GM19043 (cell line): Measurements from ENCODE around the gene SOD3.

Source experiments
- ATAC-seq: cut with Tn5 transposase; IDR thresholded peaks from one replicate; pipeline ENCODE4 v1.9.1; 2021; ENCODE audit warnings: low read depth; ENCODE audit not compliant: unreplicated experiment

SOD3 gene

DNA sequence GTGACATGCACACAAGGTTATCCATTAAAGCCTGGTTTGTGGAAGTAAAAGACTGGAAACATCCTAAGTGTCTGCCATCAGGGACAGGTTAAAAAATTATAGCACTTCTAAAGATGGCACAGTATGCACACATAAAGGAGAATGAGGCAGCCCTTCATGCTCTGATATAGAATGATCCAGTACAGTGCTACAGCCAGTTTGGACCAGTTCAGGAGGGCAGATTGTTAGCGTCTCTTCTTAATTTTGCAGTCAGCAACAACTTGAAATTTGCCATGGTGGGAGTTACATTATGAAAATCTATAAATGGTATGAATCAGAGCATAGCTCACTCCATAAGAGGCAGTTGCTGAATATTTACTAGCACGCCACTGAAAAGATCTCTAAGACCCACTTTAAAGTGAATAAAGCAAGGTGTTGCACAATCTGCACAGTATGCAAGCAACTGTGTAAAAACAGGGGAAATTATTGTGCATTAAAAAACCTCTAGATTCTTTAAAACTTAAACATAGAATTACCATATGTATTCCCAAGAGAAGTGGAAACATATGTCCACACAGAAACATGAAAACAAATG is 20.3 kb upstream of the SOD3 start:
- ATAC-seq: no peak

DNA sequence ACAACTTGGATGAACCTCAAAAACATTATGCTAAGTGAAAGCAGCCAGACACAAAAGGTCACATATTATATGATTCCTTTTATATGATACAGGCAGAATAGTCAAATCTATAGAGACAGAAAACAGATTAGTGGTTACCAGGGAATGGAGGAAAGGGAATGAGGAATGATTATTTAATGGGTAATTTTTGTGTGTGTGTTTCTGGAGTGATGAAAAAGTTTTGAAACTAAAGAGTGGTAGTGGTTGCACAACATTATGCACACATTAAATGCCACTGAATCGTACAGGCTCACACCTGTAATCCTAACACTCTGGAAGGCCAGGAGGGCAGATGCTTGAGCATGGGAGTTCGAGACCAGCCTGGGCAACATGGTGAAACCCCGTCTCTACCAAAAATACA is 19.6 kb upstream of the SOD3 start:
- no peak for ATAC-seq

- ATAC-seq: no peak
Measured at GRCh38 chr4:24777536-24778463, 17.6 kb upstream of the SOD3 start.

- ATAC-seq: no peak
Measured at GRCh38 chr4:24778464-24779225, 16.7 kb upstream of the SOD3 start.

DNA sequence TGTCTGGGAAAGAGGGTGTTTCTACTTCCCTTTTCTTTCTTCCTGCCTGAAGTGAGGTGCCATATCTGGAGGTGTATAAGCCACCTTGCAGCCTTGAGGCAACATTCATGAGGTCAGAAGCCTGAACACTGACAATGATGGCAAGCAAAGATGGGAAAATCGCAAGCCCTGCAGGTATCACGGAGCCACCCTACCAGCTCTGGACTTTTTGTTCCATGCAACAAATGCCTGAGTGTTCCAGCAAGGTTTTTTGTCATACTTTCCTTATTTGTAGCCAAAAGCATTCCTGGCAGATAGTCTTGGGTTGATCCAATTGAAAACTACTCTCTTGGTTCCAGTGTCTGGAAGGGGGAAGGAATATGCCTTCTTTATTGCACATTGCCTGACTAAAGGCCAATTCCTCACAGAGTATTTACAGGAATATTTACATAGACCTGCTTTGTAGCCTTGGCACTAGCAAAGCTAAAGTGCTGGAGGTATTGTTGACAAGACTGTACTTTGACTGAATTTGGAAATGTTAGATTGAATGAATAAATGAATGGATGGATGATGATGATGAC is 14.4 kb upstream of the SOD3 start:
- no peak for ATAC-seq

- no peak for ATAC-seq
Measured at GRCh38 chr4:24781999-24782745, 13.2 kb upstream of the SOD3 start.

DNA sequence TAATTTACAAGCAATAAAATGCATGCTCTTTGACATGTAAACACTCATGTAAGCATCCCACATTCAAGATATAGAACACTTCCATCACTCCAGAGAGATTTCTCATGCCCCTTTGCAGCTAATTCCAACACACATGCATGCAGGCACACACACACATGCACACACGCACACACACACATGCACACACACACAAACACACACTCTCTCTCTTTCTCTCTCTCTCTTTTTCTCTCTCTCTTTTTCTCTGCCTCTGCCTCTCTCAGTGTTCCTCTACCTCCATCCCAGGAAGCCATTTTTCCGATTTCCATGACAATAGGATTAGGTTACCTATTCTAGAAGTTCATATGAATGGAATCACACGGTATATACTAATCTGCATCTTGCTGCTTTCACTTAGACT is 11.9 kb upstream of the SOD3 start:
- ATAC-seq: no peak

- no peak for ATAC-seq
Measured at GRCh38 chr4:24791043-24791442, 4.3 kb upstream of the SOD3 start.

DNA sequence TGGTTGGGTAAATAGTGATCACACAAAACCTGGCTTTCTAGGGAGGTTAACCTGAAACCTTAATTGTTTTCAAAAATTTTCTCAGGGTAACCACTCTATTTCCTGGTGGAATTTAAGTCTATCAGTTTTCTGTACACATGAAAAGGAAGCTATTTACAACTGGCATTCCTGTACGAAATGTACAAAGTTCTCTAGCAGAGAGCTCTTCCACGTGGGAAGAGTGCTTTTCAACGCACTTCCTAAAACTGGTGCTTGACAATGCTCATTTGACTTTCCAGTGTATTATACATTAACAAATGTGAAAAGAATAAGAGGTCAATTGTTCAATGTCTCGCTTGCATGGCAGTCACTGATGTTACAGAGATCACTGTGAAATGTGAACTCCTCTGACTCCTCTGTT is 2.8 kb upstream of the SOD3 start:
- ATAC-seq: no peak

DNA sequence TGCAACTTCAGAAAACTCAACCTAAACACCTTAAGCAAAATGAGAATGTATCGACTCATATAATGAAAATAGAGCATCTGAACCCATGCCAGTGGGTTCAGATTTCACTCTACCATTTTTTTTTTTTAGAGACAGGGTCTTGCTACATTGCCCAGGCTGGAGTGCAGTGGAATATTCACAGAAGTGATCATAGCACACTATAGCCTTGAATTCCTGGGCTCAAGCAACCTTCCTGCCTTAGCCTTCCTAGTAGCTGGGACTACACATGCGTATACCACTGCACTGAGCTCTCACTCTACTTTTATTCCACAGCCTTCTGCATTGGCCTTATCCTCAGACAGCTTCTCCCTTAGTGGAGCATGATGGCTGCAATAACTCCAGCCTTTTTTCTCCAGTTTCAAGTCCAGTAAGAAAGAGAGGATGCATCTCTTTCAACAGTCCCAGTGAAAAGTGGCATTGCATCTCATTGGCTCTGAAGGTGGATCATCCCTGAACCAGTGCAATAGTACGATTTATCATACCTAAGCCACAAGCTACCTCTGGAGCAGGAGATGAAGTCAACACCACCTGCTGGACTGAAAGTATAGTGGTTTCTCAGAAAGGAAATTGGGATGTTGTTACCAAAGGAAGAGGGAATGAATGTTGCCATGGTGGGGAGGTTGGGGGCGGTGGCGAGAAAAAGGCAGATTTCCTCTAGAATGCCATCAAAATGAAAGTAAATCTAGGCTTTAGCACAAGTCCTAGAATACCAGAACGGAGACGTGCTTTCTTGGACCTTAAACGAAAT is 2.0 kb upstream of the SOD3 start:
- ATAC-seq: no peak

DNA sequence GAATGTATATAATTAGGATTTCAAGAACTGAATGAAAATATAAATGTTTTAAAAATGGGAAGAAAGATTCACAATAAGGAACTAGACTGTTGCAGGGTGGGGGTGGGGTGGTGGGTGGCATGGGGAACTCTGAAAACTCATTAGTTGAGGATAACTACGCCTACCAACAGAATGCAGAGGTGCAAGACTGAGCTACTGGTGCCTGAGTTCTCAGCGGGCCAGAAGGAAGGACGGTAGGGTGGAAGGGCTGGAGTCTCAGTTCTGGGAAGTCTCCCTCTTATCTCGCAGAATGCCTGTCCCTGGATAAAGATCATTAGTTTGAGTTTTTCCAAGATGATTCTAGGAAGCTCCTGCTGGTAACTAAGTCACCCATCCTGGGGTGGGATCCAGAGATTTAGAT is 1.3 kb upstream of the SOD3 start:
- ATAC-seq: no peak

DNA sequence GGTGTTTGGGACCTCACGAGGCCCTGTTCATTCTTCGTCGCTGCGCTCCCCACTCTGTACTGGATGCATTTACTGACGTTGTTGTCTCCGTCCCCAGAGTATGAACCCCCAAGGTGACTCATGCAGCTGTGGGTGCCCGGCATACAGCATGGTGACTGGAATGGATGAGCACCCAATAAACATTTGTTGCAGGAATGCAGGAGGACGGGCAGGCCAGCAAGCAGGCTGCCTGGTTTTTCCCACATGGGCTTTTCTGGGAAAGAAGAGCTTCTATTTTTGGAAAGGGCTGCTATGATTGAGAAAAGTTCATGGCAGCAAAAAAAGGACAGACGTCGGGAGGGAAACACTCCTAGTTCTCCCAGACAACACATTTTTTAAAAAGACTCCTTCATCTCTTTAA is 893 bp upstream of the SOD3 start:
- no peak for ATAC-seq

- ATAC-seq: no peak
Measured at GRCh38 chr4:24795666-24796381, 451 bp downstream of the SOD3 start.

- ATAC-seq: no peak
Measured at GRCh38 chr4:24796620-24797019, 1.2 kb downstream of the SOD3 start.

DNA sequence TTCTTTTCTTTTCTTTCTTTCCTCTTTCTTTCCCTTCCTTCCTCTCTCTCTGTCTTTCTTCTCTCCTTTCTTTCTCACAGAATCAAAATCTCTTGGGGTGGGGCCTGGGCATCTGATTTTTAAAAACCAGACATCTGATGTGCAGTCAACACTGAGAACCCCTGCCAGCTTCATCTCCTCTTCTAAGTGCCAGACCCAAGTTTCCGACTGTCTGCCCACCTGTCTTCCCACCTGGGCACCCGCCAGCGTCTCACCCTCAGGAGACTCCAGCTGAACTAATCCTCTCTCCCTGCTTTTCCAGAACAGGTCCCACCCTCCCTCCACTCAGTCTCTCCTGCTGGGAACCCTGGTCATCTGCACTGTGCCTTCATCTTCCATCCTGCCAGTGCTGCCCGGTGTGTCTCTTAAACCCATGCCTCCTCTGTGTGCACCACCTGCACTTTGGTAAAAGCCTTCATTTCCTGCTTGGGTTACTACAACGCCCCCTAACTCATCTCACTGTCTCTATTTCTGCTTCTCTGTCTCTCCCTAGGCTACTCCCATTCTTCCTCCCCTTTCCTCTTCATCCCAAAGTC is 2.8 kb downstream of the SOD3 start:
- ATAC-seq: no peak

- ATAC-seq: no peak
Measured at GRCh38 chr4:24799196-24799543, 3.8 kb downstream of the SOD3 start.

DNA sequence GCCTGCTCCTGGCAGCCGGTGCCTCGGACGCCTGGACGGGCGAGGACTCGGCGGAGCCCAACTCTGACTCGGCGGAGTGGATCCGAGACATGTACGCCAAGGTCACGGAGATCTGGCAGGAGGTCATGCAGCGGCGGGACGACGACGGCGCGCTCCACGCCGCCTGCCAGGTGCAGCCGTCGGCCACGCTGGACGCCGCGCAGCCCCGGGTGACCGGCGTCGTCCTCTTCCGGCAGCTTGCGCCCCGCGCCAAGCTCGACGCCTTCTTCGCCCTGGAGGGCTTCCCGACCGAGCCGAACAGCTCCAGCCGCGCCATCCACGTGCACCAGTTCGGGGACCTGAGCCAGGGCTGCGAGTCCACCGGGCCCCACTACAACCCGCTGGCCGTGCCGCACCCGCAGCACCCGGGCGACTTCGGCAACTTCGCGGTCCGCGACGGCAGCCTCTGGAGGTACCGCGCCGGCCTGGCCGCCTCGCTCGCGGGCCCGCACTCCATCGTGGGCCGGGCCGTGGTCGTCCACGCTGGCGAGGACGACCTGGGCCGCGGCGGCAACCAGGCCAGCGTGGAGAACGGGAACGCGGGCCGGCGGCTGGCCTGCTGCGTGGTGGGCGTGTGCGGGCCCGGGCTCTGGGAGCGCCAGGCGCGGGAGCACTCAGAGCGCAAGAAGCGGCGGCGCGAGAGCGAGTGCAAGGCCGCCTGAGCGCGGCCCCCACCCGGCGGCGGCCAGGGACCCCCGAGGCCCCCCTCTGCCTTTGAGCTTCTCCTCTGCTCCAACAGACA is 4.4 kb downstream of the SOD3 start:
- ATAC-seq: no peak

GRCh38 chr4:24800325-24800895 is 5.0 kb downstream of the SOD3 start:
- ATAC-seq: no peak
